Cardiac muscle cell (in vitro differentiated cells and primary cell): Measurements from ENCODE around the gene CXCL1. TPM values are rescaled to one million over a fixed set of nuclear protein-coding genes. Genes with fewer than 3 reads are reported as not detected.

Source experiments
- DNase-seq, 2 donors: peaks; one replicate each; pipeline versions ENCODE4 v3.0.0 to v3.0.0-alpha.2; 2010 to 2017; ENCODE audit warnings: low read depth in 1 of 2, low spot score in 1 of 2
- H3K27ac ChIP-seq: fragments of 200-600 bp; sonication (generic); 2 replicates; pipeline ENCODE4 v1.5.1; 2016
- H3K27me3 ChIP-seq: fragments of 200-600 bp; sonication (generic); 2 replicates; pipeline ENCODE4 v1.6.0; 2016; ENCODE audit warnings: control low read depth
- H3K36me3 ChIP-seq: fragments of 200-600 bp; sonication (generic); 2 replicates; pipeline ENCODE4 v1.5.1; 2016; ENCODE audit warnings: control low read depth
- H3K4me1 ChIP-seq: fragments of 200-600 bp; sonication (generic); 2 replicates; pipeline ENCODE4 v1.8.1; 2017; ENCODE audit warnings: low read depth, mild to moderate bottlenecking, mixed run types
- H3K4me3 ChIP-seq: fragments of 200-600 bp; sonication (generic); 2 replicates; pipeline ENCODE4 v1.5.1; 2016; ENCODE audit warnings: mild to moderate bottlenecking
- H3K9me3 ChIP-seq: fragments of 200-600 bp; sonication (generic); 2 replicates; pipeline ENCODE4 v1.5.1; 2017; ENCODE audit warnings: low read depth, mild to moderate bottlenecking, control low read depth
- CTCF ChIP-seq: IDR thresholded peaks from 2 replicates; pipeline ENCODE4 v1.5.1; 2012; ENCODE audit warnings: low read depth, mild to moderate bottlenecking, low read length
- polyA plus RNA-seq: library from polyadenylated mRNA; unstranded; fragments of >200 nt; fragmentation: Nextera tagmentation; extraction: Ambion mirVana; gene quantifications from 2 replicates; pipeline ENCODE4 v1.2.1, GENCODE V29; 2016
- total RNA-seq: library from RNA; depleted of rRNA; stranded (reverse); fragments of >200 nt; gene quantifications from 2 replicates; pipeline ENCODE4 v1.2.3, GENCODE V29; 2016

CXCL1 gene
- total and polyA plus RNA-seq, 2 experiments from 2014 or later, result not detected

- no peak for TF ChIP-seq CTCF
- no peak overlapping the region for H3K4me3 ChIP-seq
- H3K27ac ChIP-seq, result no peak overlapping the region
- no peaks in the 10 kb centered on the region for H3K4me1 ChIP-seq
- H3K36me3 ChIP-seq, result no peaks in the 10 kb centered on the region
- H3K27me3 ChIP-seq, result peaks cover 42% of the 10 kb centered on the region
- H3K9me3 ChIP-seq, result no peaks in the 10 kb centered on the region
- DNase-seq, result no peak
Observed at GRCh38 chr4:73852771-73853170, 16.4 kb upstream of the CXCL1 start.

DNA sequence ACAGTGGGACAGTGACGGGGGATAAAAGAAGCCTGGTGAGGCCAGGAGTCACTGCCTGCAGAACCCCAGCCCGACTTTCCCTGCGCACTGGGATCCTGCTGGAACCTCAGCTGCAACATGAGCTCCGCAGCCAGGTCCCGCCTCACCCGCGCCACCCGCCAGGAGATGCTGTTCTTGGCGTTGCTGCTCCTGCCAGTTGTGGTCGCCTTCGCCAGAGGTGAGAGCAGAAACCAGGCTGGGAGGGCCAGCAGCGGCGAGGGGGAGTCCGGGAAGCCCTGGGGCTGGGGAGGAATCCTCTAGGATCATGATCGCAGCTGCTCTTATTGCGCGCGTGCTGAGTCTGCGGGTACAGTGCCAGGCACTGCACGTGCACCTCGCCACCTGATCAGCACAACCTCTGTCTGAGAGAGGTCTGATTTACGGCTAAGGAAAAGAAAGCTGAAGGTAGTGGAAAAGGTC lies 15.9 kb upstream of the CXCL1 start, which contains the start of gene PF4V1:
Gene PF4V1, plus strand, starts transcription at position 51 of the 459 bp plus-strand sequence. Its CDS starts 67 bp downstream, at position 118.
- no peaks in the 10 kb centered on the region for H3K36me3 ChIP-seq
- TF ChIP-seq CTCF, result peak; percentile 42
- no peaks in the 10 kb centered on the region for H3K4me1 ChIP-seq
- no peaks in the 10 kb centered on the region for H3K9me3 ChIP-seq
- no peak within 1 kb of the TSS for H3K4me3 ChIP-seq
- H3K27me3 ChIP-seq, result peaks cover 37% of the 10 kb centered on the region
- peak; percentile 8 to 50 for DNase-seq
- H3K27ac ChIP-seq, result no peak within 1 kb of the TSS

DNA sequence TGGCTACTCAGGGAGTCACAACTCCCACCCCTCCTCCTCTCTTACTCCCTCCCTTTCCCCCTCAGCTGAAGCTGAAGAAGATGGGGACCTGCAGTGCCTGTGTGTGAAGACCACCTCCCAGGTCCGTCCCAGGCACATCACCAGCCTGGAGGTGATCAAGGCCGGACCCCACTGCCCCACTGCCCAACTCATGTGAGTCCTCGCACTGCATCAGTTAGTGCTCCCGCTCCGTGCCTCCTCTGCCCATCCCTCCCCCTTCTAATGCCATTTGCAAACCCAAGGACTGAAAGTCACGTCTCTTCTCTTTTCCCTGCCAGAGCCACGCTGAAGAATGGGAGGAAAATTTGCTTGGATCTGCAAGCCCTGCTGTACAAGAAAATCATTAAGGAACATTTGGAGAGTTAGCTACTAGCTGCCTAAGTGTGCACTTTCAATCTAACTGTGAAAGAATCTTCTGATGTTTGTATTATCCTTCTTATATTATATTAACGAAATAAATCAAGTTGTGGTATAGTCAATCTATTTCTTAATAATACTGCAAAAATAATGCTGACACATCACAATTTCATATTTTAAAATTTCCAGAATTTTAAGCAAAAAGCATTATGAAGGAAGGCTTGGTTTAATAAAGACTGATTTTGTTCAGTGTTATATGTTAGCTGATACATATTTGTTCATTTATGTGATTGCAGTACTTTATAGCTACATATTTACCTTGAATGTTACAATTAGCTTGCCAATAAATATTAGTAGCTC lies 15.3 kb upstream of the CXCL1 start:
- Histone ChIP-seq H3K36me3 (no peaks in the 10 kb centered on the region), H3K4me1 (no peaks in the 10 kb centered on the region), H3K9me3 (no peaks in the 10 kb centered on the region), H3K27me3 (peaks cover 33% of the 10 kb centered on the region), H3K27ac (no peak overlapping the region), H3K4me3 (no peak overlapping the region)
- no peak for TF ChIP-seq CTCF
- no peak for DNase-seq

GRCh38 chr4:73855406-73855805 lies 13.8 kb upstream of the CXCL1 start:
- H3K9me3 ChIP-seq, result no peaks in the 10 kb centered on the region
- TF ChIP-seq CTCF, result no peak
- no peak overlapping the region for H3K4me3 ChIP-seq
- no peaks in the 10 kb centered on the region for H3K4me1 ChIP-seq
- peaks cover 30% of the 10 kb centered on the region for H3K27me3 ChIP-seq
- no peak for DNase-seq
- H3K27ac ChIP-seq, result no peak overlapping the region
- H3K36me3 ChIP-seq, result no peaks in the 10 kb centered on the region

GRCh38 chr4:73856518-73856917 lies 12.7 kb upstream of the CXCL1 start:
- no peaks in the 10 kb centered on the region for H3K9me3 ChIP-seq
- H3K4me3 ChIP-seq, result no peak overlapping the region
- no peaks in the 10 kb centered on the region for H3K36me3 ChIP-seq
- no peak for TF ChIP-seq CTCF
- no peaks in the 10 kb centered on the region for H3K4me1 ChIP-seq
- peak in 1 of 2 donors; percentile 61 for DNase-seq
- no peak overlapping the region for H3K27ac ChIP-seq
- H3K27me3 ChIP-seq, result peaks cover 30% of the 10 kb centered on the region
